ENCODE measurements around the gene SENP1. TPM values are rescaled to one million over a fixed set of nuclear protein-coding genes. Genes with fewer than 3 reads are reported as not detected.

The SENP1 gene
- total and polyA plus RNA-seq, 9 donors: 6.2 to 28.9 (median 19.7) TPM

DNA sequence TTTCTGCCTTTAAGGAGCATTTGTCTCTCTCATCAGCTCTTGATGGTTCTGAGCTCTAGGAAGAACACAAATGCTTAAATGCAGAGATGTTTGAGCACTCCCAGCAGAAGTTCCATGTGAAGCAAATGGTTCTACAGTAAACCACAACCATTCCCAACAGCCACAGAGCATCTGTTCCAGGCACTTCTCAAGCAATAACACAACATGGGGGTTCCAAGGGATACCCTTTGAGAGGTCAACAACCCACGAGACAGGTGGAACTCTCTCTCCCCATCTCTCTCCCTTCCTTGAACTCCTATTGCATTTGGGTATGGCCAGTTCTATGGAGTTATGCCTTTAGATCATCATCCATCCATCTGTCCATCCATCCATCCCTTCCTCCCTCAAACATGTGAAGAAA is 96.4 kb downstream of the SENP1 start:
- no peak for DNase-seq

DNA sequence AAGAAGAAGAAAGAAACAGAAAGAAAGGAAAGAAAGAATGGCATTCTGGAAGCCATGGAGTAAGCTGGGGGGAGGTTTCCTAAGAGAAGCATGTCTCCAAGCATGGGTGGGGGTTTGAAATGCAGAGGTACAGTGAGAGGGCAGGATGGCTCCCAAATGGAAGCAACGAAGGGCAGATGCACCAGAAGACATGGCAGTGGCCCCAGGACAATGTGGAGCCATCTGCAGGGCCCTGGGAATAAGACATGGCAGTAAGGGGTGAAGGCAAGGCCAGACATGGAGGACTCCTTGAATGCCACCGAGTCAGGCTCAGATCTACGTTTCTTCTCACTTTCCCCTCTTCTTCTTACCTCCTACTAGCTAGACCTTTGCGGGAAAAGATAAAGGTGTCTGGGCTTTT is 96.9 kb downstream of the SENP1 start:
- Histone ChIP-seq H3K4me3 (no peak overlapping the region), H3K4me1 (ENCODE audit: insufficient read depth) (peaks cover 3% of the 10 kb centered on the region), H3K27me3 (peaks cover 3% of the 10 kb centered on the region), H3K27ac (no peak overlapping the region), H3K36me3 (no peaks in the 10 kb centered on the region), H3K9me3 (no peaks in the 10 kb centered on the region)
- WGBS, 3 donors: 82 to 86% (median 85%) methylated on average over 4 of the region's 4 CpGs
- intact Hi-C loops (cut with DNase I): no loop called here
- DNase-seq: no peak
- no peak for TF ChIP-seq POLR2A (IDR thresholded peaks at IDR 0.05)

More for the DNA sequence above, 96.4 kb downstream of the SENP1 start:
- Histone ChIP-seq H3K4me3 (no peak overlapping the region), H3K27ac (no peak overlapping the region), H3K9me3 (no peaks in the 10 kb centered on the region), H3K4me1 (ENCODE audit: insufficient read depth) (peaks cover 2% of the 10 kb centered on the region), H3K36me3 (no peaks in the 10 kb centered on the region), H3K27me3 (peaks cover 3% of the 10 kb centered on the region)
- TF ChIP-seq CTCF (IDR thresholded peaks at IDR 0.05): no peak
- TF ChIP-seq POLR2A (IDR thresholded peaks at IDR 0.05): no peak
- TF ChIP-seq EP300 (IDR thresholded peaks at IDR 0.05): no peak
- 71 to 86% (median 81%) methylated on average over 1 of the region's 1 CpG for WGBS, 3 donors
- intact Hi-C loops (cut with DNase I): no loop called here

DNA sequence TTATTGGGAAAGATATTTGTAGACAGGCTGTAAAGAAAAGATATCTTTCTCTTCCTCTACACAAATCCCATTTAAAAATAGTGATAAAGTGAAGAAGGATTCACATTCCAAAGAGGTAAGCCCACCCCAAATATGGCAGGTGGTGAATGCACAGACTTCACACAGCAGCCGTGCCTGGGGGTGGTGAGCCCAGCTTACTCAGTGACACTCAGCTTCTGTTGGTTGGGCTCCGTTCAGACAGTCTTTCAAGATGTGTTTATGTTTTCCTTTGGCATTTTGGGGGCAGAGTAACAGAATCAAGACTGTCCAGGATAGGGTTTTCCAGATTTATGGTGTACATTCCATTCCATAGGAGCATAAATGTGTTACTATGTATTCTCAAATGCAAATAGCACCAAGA is 97.5 kb downstream of the SENP1 start:
- Histone ChIP-seq H3K27ac (no peak overlapping the region), H3K4me1 (ENCODE audit: insufficient read depth) (peaks cover 5% of the 10 kb centered on the region), H3K27me3 (peaks cover 3% of the 10 kb centered on the region), H3K4me3 (no peak overlapping the region), H3K9me3 (no peaks in the 10 kb centered on the region), H3K36me3 (no peaks in the 10 kb centered on the region)
- no peak for TF ChIP-seq CTCF (IDR thresholded peaks at IDR 0.05)
- TF ChIP-seq EP300 (IDR thresholded peaks at IDR 0.05): no peak
- TF ChIP-seq POLR2A (IDR thresholded peaks at IDR 0.05): no peak
- DNase-seq: no peak
- 19 to 24% (median 22%) methylated on average over 2 of the region's 2 CpGs for WGBS, 3 donors
- intact Hi-C loops (cut with DNase I): no loop called here

DNA sequence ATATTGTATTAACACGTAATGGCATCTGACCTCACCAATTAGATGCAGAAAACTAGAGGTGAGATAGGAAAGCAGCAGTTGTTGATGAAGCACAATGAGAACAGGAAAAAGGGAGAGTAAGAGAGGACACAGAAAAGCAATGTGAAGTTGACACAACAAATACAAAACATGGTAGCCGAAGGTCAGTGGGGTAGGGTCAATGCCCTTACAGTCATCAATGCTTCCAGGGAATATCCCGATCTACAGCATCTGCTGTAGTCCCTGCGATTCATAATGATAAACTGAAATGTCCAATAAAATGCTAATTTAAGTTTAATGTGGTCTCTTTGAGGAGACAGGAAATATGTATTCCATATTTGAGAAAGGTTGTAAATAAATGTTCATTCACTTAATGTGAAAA is 98.7 kb downstream of the SENP1 start:
- intact Hi-C loops (cut with DNase I): no loop called here

DNA sequence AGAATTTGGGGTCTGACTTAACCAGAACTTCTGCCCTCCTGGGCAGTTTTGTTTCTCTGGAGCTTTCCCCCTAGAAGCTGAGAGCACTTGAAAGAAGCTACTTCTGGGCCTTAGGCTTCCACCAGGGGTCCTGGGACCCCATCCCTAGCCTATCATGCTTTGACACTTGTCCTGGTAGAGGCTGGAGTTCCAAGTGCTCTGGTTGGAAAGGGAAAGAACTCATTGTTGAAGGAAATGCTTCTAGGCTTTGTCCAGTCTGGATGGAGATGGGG is 100.2 kb downstream of the SENP1 start:
- TF ChIP-seq EP300 (IDR thresholded peaks at IDR 0.05) (no peak), POLR2A (IDR thresholded peaks at IDR 0.05) (no peak), CTCF (IDR thresholded peaks at IDR 0.05) (no peak)
- Histone ChIP-seq H3K4me1 (ENCODE audit: insufficient read depth) (peaks cover 13% of the 10 kb centered on the region), H3K27me3 (peaks cover 3% of the 10 kb centered on the region)

More for the DNA sequence above, 98.7 kb downstream of the SENP1 start:
- H3K27ac ChIP-seq: no peak overlapping the region
- no peak for DNase-seq
- no peaks in the 10 kb centered on the region for H3K36me3 ChIP-seq
- no peaks in the 10 kb centered on the region for H3K9me3 ChIP-seq
- 91 to 93% (median 93%) methylated on average over 4 of the region's 4 CpGs for WGBS, 3 donors
- H3K27me3 ChIP-seq: peaks cover 3% of the 10 kb centered on the region
- TF ChIP-seq POLR2A (IDR thresholded peaks at IDR 0.05): no peak
- TF ChIP-seq EP300 (IDR thresholded peaks at IDR 0.05): no peak
- H3K4me1 ChIP-seq (ENCODE audit: insufficient read depth): peaks cover 11% of the 10 kb centered on the region
- no peak overlapping the region for H3K4me3 ChIP-seq

More for the DNA sequence above, 100.2 kb downstream of the SENP1 start:
- H3K36me3 ChIP-seq: no peaks in the 10 kb centered on the region
- no peaks in the 10 kb centered on the region for H3K9me3 ChIP-seq
- intact Hi-C loops (cut with DNase I): no loop called here
- H3K4me3 ChIP-seq: no peak overlapping the region
- DNase-seq: no peak
- no peak overlapping the region for H3K27ac ChIP-seq

Measured in ovary (tissue), 9 donors.